ENCODE data around the gene IPO13.

Gene IPO13

GRCh38 chr1:43931711-43932660 is 14.8 kb upstream of the IPO13 start:
- no peak for DNase-seq

- DNase-seq = peak in 1 of 6 experiments; percentile 6
Observed at GRCh38 chr1:43932786-43933385, 13.9 kb upstream of the IPO13 start.

GRCh38 chr1:43933386-43934100 is 13.2 kb upstream of the IPO13 start, which contains the start of gene ARTN:
TSS of gene ARTN (plus strand) at chr1:43933801. CDS start at chr1:43935657, 1,856 bp downstream.
- no peak for DNase-seq

GRCh38 chr1:43934101-43934985 is 12.4 kb upstream of the IPO13 start:
- DNase-seq = peak in 4 of 6 experiments; percentile 33 to 40 (median 36)

GRCh38 chr1:43934986-43935324 is 11.8 kb upstream of the IPO13 start:
- DNase-seq = no peak

GRCh38 chr1:43935711-43936427 is 10.9 kb upstream of the IPO13 start:
- no peak for DNase-seq

GRCh38 chr1:43936431-43937151 is 10.2 kb upstream of the IPO13 start:
- DNase-seq = peak in 2 of 6 experiments; percentile 3 to 13

- DNase-seq = no peak
Observed at GRCh38 chr1:43937179-43937865, 9.4 kb upstream of the IPO13 start.

- no peak for DNase-seq
Observed at GRCh38 chr1:43938383-43938782, 8.4 kb upstream of the IPO13 start.

- no peak for DNase-seq
Observed at GRCh38 chr1:43938892-43939587, 7.7 kb upstream of the IPO13 start.

- no peak for DNase-seq
Observed at GRCh38 chr1:43942411-43942810, 4.3 kb upstream of the IPO13 start.

- DNase-seq = no peak
Observed at GRCh38 chr1:43944860-43945259, 1.9 kb upstream of the IPO13 start.

GRCh38 chr1:43945674-43946235 is 995 bp upstream of the IPO13 start:
- DNase-seq = no peak

- peak in 1 of 6 experiments; percentile 42 for DNase-seq
Observed at GRCh38 chr1:43947061-43947873, 517 bp downstream of the IPO13 start.

- no peak for DNase-seq
Observed at GRCh38 chr1:43947874-43948437, 1.2 kb downstream of the IPO13 start.

GRCh38 chr1:43949678-43950077 is 2.9 kb downstream of the IPO13 start:
- DNase-seq = no peak

GRCh38 chr1:43951021-43951985 is 4.6 kb downstream of the IPO13 start:
- DNase-seq = no peak
